Ammon's horn (tissue), 1 donor: ENCODE results near the gene DNAH7.

Experiments
- DNase-seq: peaks from one replicate; pipeline ENCODE4 v3.0.0-alpha.2; 2016; ENCODE audit warnings: low spot score

Gene DNAH7

DNA sequence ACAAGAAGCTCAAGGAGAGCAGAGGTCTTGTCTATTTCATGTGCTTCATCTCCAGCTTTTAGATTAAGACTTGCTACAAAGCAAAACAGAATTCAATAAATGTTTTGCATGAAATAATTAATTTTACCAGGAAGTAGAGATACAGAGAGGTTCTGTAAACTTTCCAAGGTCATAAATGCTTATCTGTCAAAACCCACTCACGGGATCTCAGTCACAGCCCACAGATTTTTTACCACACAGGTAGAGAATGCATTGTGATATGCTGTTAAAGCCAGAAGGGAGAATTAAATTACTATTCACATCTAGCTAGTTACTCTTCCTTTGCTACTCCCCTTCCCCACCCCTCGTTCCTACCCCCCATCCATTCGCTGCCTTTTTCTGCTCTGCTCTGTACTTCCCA, 205.5 kb downstream of the DNAH7 start:
- DNase-seq, result no peak

DNA sequence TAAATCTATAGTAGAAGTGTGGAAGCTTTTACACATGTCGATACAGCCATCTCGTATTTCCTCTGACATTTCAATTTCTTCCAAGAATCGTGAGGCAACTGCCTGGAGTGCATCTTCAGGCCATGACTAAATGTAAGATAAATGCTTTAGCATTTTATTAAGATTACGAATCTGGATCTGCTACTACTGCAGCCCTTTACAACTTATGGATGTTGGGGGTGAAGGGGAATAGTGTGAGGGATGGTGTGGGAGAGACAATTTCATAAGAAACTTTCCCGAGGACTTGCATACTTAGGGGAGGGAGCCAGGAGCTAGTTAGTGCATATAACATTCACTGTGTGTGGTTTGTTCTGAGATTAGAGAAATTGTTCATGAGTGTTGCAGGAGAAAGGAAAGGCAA, 206.8 kb downstream of the DNAH7 start:
- DNase-seq, result no peak

DNA sequence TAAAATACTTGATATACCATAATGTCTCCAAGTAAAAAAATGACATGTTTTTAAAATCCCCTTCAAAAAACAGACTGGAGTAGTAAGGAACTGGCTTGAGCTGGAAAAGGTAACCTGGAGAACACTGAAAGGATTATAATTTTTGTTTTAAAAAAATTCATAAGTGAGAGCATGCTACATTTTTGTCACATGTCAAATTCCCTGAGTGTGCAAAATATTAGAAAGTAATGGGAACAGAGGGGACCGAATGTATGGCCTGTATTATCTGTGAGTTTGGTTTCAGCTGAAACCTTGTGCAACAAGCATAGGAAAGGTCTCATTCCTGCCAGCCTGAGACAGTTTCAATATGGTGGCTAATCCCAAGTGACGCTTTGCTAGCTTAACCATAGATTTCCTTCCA, 209.1 kb downstream of the DNAH7 start:
- DNase-seq, result no peak

DNA sequence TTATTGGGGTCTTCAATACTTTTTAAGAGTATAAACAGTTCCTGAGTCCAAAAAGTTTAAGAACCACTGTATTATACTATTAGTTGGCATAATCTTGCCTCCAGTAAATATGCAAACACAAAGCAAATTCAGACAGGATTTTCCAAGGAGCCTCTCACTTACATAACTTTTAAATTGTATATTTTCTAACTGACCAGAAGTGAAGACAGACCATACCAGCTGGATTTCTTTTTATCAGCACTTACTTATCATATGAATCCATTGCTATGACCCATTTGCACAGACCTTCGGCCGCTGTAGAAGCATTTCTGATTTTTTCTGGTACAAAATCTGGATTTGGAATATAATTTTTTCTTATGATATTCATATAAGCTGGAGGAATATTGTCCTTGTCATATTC, 211.5 kb downstream of the DNAH7 start:
- DNase-seq, result no peak

DNA sequence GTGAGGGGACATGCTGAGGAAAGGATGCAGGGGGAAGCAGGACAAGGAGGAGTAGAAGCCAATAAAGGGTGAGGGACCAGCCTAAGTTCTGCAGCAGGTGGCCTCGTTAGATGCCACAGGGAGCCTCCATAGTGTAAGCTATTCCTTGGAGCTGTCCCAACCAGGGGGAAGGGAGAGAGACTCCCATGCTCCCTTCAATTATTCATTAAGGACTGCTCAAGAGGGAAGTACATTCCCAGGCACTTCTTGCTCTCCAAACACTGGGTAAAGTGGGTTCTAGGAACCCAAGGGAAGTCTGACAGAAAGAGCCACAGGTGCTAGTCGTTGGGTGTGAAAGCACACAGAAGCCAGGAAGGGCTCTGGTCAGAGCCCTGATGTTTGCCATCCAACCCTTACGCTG, 217.9 kb downstream of the DNAH7 start:
- no peak for DNase-seq

DNA sequence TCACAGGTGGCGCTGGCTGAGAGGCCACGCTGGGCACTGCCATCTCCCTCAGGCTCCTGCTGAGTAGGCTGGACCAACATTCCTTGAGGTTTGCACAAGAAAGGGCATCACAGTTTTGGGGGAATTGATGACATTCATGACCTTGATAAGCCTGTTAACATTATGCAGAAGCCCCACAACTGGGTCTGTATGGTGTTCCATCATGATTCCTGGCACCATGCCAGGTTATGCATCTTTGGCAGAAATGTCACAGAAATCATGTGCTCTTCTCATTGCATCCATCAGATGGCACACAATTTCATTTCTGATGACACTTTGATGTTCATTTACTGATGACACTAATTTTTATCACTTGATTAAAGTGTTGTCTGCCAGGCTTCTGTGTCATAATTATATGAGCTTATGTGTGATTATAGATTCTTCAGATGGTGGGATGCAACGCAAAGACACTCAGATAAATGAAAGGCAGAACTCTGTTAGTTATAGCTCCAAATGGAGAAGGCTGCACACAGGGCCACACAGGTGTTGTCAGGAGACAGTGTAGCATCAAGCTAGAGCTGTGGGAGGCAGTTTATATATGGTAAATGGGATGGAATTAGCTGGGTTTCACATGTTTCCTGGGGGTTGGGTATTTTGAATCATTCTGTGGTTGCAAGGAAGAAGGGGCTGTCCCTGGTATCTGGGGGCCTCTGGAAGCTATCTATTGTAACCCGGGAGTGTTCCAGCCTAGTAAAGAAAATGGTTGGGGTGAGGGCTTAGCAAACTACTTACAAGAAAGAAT, 220.3 kb downstream of the DNAH7 start:
- no peak for DNase-seq

DNA sequence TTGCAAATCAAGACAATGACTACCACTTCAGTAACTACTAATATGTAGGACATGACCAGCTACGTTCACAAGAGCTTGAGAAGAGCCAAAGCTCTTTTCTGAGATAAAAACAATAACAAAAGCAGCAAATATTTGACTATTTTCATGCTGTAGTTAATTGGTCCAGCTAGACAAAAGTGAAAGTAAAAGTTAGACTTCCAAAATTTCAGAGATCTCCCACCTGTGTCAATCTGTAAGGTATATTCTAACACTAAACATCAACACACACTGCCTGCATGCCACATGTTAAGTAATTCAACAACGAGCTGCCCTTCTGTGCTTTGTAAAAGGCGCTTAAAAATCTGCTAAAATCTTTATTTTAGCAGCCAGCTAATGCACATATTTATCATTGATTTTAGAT, 225.7 kb downstream of the DNAH7 start:
- DNase-seq, result no peak

DNA sequence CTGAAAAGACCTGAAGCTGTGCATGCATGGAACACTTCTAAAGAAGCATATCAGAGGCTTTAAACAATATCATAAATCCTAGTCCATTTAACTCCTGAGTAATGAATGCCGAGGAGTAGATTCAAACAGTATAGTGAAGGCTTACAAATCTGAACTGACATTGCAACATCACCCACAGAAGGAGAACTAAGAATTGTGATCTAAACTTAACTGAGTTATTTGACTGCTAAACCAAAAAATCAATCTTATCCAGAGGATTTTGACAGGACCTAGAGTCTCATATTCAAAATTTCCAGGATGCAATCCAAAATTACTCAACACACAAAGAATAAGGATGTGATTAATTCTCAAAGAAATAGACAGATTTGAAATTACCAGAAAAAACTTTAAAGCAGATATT, 230.6 kb downstream of the DNAH7 start:
- DNase-seq, result no peak

DNA sequence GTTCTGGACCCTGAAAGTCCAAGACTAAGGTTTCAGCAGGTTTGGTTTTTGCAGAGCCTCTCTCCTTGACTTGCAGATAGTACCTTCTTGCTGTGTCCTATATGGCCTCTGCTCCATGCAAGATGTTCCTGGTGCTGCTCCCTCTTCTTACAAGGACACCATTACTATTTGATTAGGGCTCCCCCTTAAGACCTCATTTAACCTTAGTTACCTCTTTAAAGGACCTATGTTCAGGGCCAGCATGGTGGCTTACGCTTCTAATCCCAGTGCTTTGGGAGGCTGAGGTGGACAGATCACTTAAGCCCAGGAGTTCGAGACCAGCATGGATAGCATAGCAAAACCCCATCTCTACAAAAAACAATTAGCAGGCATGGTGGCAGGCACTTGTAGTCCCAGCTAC, 232.6 kb downstream of the DNAH7 start:
- no peak for DNase-seq

DNA sequence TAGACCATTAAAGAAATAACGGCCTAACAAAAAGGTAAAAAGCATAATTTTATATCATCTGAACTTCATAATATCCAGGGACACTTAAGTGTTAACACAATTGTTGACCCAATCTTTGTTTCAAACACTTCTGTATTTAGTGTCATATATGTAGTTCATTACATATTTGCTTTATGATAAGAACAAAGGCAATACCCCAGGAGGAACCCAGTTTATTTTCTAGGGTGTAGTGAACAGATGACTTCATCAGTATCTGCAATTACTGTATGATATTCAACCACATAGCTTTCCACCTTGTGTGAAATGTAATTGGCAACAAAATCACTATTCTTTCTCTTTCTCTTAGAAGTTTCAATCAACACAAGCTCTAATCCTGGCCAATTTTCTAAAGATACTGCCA, 233.8 kb downstream of the DNAH7 start:
- DNase-seq, result no peak

DNA sequence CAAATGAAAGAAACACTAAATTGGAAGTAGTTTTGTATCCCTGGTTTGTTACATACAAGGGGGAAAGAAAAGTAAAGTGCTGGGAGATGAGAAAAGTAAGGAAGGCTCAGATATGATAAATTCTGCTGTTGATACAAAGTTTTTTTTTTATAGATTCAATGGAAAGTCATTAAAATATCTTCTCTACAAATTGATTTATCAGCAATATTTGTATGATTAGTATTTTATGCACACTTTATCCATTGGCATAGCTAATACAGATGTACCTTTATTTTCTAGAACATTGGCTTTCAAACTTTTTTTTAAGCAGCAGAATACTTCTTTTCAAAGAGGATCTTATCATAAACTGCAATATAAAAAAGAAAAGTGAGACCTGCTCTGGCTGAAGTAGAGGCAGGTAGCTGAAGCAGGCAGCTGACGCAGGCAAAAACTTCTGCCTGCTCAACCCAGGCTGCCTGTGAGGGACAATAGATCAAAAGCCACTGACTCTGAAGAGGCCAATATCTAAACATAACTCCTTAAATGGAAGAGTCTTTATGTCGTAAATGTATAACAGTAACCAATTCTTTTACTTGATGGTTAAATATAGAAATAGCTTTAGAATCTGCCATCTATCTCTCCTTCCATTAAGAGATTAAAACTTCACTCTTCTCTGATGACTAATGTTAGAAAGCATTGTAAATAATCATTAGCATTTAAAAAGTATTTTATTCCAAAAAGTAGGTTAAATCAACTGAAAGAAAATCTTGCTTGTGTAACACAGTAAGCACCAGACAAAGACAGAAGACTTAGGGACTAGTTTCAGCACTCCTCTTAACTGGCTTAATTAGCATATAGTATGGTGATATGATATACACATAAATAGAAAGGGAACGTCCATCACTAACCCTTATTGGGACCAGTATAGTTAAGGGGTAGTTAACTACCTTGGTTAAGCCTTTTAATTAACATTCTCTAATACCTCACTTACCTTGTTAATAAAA, 237.4 kb downstream of the DNAH7 start:
- DNase-seq, result no peak

DNA sequence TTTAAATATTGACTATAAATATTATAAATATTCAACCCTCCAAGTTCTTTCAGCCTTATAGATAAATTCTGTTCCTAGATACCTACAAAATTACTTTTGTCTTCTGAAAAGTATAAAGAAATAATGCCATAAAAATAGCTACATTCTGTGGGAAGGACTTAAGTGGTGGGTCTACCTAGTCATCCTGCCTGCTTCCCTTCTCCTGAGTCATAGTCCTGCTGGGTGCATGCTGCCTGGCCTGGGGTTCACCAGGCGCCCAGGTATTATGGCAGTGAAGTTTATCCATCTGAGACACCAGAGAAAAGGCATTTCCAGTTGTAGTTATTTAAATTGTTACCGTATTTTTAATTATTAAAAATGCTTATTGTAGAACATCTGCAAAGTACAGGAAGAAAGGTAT, 244.2 kb downstream of the DNAH7 start:
- DNase-seq, result no peak

DNA sequence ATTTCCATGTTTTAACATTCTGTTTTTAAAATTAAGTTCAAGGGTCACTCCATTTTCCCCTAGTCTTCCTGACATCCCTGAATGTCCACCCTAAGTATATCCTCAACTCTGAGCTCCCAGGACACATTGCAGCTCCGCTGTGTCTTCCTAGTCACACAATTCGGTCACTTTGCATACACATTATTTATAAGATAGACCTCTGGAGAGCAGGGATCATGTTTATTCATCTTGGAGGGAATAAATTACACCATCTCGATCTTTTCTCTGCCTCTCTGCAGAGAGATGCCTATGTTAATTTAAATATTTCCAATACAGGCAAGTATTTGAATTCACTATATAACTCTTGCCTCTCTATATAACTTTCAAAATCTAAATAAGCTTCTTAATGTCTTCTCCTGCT, 245.4 kb downstream of the DNAH7 start:
- no peak for DNase-seq

DNA sequence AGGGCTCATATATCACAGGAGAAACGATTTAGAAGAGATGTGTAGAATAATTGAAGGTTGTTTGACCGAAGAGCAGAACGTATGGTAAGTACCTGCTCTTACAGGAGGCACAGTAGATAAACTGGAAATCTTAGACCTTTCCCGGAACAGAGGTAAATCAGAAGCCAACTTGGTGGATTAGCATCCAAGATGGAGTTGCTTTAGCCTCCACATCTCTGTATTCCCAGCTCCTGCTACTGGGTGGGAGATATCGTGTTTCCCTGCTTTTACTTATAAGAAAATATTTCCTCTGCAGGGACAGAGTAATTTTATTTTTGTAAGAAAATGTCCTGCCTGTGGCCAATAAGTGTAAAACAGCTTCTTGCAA, 247.1 kb downstream of the DNAH7 start:
- DNase-seq, result no peak

DNA sequence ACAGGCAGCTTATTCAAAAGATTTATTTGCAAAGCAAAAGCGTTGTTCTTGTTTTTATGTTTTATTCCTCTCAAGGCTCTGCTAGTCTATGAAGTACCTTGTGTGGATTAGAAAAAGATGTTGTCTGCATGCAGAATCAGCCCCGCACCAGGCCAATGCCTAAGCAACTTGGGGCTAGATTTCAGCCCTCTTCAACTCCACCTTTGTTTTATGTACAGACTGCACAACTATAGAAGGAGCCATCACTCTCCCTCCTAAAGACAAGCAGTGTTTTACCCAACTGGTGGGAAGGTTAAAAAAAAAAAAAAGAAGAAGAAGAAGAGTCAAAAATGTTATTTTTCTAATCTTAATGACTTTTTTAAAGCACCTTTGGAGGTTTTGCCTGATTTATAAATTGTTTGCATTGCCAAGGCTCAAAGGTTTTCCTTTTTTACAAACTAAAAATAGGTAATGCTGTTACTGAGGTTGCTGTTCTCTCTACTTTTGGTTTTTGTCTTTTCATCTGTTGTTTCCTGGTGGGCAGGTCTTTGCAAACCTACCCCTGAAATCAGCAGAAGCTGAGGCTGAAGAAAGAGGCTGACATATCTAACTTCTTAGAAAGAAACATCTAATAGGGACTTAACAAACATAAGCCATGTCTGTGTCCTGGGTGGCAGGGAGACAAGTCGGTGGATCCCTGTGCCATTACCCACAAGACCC, 247.6 kb downstream of the DNAH7 start:
- no peak for DNase-seq

DNA sequence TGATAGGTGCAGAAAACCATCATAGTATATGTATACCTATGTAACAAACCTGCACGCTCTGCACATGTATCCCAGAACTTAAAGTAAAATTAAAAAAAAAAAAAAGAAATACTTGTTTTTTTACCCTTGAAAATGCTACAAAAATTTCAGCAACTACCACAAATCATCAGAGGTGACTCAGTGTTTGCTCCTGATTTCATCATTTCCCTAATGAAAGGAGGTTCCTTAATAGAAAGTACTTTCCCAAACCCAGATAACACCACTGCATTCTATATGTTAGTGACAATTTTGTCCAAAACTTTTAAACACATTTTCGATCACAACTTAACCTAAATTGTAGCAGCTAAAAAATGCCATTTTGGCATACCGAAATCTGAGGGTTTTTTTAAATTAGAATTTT, 248.3 kb downstream of the DNAH7 start:
- DNase-seq, result no peak

DNA sequence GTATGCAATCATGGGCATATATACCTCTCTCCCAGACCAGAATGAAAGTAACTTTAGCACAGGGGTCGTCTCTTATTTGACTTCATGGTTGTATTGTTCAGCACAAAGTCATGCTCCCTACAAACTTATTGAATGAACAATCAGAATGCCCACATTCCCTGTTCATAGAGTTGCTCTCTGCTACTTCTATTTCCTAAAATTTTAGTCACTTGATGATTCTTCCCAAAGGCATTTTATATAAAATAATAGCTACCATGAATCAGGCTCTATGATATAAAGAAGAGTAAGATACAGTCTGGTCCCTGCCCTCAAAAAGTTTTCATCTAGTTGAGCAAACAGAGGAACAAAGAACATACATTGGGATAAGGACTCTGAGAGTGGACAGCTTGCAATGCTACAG, 249.4 kb downstream of the DNAH7 start:
- no peak for DNase-seq

DNA sequence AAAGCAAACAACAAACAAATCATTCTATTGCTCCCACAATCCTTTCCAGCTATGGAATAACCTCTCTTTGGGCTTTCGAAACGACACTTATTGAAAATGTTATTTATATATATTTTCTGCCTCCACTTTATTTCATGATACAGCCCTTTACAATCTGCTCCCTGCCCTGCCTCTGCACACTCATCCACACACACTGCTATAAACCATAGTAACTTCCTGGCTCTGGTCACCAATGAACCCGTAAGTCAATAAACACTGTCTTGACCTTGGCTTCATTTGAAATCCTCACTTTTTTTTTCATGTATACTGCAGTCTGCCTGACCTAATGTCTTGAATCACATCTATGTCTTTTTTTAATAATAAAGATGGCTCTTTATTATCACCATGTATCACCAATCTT, 250.1 kb downstream of the DNAH7 start:
- DNase-seq, result no peak

DNA sequence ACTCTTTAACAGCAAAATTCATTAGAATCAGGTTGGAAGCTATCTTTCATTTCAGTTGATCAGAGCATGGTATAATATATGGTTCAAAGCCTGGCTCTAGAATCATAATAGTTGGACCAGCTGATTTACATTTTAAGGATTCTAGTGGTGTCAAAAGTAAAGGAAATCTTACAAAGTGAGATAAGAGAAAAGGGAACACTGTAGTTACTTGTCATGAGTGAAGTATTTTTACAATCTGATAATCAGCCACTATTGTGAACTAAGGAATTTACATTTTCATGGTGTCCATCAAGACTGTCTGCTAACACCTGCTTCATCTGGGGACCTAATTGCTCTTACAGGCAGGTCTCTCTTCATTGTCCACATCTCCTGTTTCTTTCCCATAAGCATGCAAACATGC, 250.5 kb downstream of the DNAH7 start:
- no peak for DNase-seq

DNA sequence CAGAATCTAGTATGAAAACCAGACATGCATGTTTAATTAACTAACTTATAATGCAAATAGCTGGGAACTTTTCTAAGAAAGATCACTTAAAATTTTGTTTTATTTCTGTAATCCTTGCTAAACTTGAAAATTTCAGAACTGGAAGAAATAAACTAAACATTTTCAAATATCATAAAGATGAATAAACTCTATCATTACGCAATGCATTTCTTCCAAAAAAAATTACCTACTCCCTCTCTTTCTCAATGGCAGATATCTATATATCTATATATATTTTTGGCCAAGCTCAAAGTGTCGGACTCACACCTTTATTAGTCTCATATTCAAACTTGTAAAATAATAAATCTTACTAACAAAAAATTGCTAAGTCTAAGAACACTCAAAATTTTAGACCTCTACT, 253.6 kb downstream of the DNAH7 start:
- DNase-seq, result no peak

DNA sequence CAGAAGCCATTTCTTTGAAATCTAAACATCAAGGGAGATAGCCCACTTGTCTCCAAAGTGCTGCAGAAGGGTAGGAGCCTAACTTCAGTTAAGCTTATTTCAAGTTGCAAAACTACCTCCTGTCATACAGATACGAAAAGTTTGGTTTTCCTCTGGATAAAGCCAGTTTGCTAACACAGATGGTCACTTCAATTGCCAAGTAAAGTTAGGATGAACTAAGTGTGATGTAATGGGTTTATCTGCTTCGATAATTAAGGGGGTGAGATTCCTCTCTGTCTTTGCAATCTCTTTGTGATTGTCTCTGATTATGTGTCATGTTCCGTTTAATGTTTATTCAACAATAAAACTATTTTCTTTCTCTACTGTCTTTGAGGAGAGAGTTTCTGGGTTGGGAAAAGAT, 255.2 kb downstream of the DNAH7 start:
- DNase-seq, result no peak

DNA sequence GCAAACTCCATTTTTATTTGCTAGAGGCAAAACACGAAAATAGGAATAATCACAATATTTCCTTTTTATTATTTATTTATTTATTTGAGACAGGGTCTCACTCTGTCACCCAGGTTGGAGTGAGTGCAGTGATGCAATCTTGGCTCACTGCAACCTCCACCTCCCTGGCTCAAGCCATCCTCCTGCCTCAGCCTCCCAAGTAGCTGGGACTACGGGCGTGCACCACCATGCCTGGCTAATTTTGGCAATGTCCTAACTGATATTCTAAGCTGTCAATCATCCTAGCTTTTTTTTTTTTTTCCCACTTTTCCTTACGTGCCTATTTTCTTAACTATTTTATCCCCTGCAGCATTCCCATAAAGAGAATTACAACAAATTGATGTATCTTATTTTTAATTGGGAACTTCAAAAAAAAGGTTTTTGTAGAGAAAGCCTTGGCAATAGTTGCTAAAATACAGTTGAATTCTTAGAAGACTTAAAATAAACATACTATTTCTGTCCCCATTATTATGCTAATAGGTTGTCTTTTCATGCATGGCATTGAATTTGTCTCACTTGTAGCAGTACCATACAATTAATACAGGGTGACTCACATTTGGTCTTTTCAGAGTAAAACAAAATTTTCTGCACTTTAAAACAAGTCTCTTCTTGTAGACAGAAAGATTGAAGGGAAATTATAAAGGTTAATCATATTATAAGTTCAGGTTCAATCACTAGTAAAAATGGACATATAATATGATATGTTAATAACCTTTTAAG, 258.1 kb downstream of the DNAH7 start:
- no peak for DNase-seq
